Measurements from ENCODE around the gene DENND1A.

DENND1A gene

DNA sequence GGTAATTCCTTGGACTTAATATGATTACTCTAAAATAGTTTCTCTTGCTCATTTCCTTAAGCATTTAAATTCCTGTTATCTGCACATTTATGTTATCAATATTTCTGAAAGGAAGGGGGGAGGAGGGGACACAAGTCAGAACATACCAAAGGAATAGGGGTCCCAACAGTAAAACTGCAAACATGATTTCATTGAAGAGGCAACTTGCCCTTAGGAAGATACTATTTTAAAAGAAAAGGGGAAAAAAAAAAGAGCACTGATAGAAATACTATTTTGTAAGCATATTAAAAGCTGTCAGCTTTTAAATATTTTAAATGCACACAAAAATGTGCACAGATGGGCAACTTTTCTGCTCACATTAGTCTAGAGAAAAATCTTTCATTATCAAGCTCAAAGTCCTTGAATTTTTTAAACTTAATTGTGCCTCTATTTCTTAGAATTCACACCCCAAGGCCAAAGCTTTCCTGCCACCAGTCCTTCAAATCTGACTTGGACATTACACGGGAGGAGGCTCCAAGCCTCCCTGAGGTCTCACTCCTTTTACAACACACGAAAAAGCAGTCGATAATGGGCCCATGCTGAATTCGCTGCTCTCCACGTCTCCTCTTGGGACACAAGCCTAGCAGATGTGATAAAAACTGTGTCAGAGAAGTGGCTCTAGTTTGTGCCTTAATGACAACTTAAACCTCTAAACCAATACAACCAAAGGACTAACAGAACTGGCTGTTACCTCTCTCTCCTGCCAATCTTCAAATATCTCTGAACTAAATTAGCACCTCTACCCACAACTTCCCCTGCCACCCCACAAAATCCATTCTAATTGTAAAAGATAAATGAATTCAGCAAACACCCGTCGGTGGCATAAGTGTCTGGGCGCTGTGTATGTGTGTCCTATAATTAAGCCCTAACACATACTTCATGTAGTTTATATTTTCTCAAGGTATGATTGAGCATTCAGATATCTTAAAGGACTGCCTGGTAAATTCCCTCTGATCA lies 154.3 kb downstream of the DENND1A start:
- TF ChIP-seq, protein P1, sequence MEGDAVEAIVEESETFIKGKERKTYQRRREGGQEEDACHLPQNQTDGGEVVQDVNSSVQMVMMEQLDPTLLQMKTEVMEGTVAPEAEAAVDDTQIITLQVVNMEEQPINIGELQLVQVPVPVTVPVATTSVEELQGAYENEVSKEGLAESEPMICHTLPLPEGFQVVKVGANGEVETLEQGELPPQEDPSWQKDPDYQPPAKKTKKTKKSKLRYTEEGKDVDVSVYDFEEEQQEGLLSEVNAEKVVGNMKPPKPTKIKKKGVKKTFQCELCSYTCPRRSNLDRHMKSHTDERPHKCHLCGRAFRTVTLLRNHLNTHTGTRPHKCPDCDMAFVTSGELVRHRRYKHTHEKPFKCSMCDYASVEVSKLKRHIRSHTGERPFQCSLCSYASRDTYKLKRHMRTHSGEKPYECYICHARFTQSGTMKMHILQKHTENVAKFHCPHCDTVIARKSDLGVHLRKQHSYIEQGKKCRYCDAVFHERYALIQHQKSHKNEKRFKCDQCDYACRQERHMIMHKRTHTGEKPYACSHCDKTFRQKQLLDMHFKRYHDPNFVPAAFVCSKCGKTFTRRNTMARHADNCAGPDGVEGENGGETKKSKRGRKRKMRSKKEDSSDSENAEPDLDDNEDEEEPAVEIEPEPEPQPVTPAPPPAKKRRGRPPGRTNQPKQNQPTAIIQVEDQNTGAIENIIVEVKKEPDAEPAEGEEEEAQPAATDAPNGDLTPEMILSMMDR (IDR thresholded peaks at IDR 0.05; ENCODE audit: insufficient read depth, missing control alignments): no peak
- FAIRE-seq: no peak
- DNase-seq (ENCODE audit: insufficient read length, low spot score): no peak

DNA sequence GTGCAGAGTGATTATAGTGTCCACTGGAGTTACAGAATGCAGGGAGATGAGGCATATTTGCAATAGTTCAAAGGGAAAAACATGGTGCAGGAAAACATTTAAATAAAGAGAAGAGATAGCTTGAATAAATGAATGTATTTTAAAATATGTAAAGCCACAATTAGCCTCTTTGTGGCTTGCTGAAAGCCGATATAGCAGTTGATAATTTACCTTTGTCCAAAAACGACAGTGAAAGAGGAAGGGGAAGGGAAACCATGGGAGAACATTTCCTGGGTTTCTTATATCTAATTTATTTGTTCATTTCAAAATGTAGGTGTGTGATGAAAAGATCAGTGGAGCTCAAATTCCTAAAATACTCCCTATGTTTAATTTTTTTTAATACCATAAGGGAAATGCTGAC lies 156.1 kb downstream of the DENND1A start:
- FAIRE-seq (no peak), DNase-seq (ENCODE audit: insufficient read length, low spot score) (no peak)
- TF ChIP-seq, protein P1 (IDR thresholded peaks at IDR 0.05; ENCODE audit: insufficient read depth, missing control alignments): no peak

DNA sequence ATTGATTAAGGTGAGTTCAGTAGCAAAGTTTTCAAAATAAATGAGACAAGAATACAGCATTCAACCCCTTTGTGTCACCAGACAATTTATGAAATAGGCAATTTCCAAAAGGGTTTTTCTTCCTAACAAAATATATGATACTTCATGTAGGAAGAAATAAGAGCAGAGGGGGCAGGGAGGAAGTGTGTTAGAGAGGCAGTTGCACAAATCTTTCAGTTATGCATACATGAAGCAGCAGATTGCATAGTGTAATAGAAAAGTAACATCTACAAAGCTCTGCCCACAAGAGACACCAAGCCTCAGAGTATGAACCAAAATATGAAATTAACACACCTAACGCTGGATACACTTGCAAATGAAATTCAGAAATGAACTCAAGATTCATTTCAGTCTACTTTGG lies 157.0 kb downstream of the DENND1A start:
- FAIRE-seq: no peak
- TF ChIP-seq, protein P1 (IDR thresholded peaks at IDR 0.05; ENCODE audit: insufficient read depth, missing control alignments): no peak
- no peak for DNase-seq (ENCODE audit: insufficient read length, low spot score)

DNA sequence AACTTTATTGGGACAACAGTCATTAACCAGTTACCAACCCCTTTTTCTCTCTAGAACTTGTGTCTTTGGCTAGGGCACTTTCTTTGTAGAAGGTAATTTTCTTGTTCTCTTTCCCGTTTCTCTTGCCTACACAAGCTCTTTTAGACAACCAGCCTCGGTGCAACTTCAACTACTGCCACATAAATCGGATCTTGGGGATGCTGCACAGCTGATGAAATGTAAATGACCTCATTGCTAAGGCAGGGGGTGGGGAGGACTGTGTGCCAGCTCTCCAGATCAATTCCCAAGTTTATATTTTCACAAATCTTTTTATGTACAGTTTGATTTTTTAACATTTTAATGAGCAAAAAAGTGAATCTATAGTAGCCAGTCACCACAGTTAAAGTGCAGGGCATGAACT lies 157.6 kb downstream of the DENND1A start:
- DNase-seq (ENCODE audit: insufficient read length, low spot score): no peak
- no peak for FAIRE-seq
- TF ChIP-seq, protein P1 (IDR thresholded peaks at IDR 0.05; ENCODE audit: insufficient read depth, missing control alignments): no peak

DNA sequence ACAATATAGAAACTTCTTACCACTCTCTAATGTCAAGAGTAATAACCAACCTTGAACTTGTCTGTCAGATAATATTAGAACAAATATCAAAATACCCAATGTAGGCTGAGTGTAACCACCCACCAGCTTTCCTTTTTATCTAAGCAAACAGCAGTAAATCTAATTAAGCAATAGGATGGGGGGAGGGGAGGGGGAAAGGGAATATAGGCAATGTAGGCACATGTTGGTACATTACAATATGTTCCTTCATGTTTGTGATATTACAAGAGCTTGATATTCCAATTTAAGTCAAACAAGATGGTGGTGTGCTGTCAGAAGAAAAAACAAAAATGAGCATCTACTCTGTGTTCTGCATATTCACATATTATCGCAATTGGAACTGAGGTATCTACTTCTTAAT lies 158.2 kb downstream of the DENND1A start:
- DNase-seq (ENCODE audit: insufficient read length, low spot score) (no peak), FAIRE-seq (no peak)
- TF ChIP-seq, protein P1 (IDR thresholded peaks at IDR 0.05; ENCODE audit: insufficient read depth, missing control alignments): no peak

DNA sequence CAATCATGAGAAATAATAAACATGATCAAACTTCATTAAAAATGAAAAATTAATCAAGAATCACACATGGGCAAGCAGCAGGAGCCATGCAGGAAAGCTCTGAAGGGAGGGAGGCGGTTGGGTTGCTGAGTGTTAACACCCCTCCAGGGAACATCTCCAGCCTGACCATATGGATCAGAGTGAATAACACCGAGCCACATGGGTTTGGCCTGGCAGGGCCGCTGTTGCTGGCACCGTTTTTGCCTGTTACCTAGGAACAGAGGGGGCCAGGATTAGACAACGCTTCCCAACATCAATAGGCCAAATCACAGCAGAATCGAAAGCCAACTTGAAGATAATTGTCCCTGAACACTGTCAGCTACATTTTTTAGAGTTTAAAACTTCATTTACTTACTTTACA lies 160.2 kb downstream of the DENND1A start:
- TF ChIP-seq, protein P1 (IDR thresholded peaks at IDR 0.05; ENCODE audit: insufficient read depth, missing control alignments): no peak
- DNase-seq (ENCODE audit: insufficient read length, low spot score): no peak
- no peak for FAIRE-seq

Measured in D721Med (cell line).